Measurements from ENCODE around the gene DSC2. TPM values are rescaled to one million over a fixed set of nuclear protein-coding genes. Genes with fewer than 3 reads are reported as not detected.

The DSC2 gene
- total and polyA plus RNA-seq, 2 of the 8 experiments (the other 6 are each of a cell fraction or from before 2014, with no cell fraction given) = 4.6 to 39.7 TPM

DNA sequence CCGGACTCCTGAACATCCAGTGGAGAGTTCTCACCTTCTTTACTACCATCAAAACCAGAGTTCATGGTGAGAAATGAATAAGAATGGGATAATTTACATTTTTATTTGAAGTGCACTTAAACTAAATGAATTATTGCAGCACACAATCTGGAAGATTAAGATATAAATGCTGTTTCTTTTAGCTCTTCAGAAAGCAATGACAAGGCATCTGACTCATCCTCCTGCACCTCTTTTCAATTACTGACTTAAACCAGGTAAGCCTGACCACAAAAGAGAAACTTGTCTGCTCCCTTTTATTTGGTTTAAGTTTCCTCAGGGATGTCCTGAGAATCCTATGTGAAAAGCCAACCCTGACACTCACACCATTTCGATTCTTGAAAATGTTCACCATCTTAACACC, 720 bp upstream of the DSC2 start:
- Histone ChIP-seq H3K79me2 (ENCODE audit: control insufficient read depth in 1 of 2, insufficient read depth in 2 of 2, low read length in 2 of 2) (peaks cover 3 to 27% of the 10 kb centered on the region in 2 experiments; a peak in 3 of 4 replicates), H2BK20ac (ENCODE audit: low read length) (no peak overlapping the region), H3K18ac (ENCODE audit: extremely low read depth, low read length) (no peak overlapping the region), H3K27me3 (replicated peaks in 1 of 4; ENCODE audit: control insufficient read depth in 3 of 4, extremely low read depth in 1 of 4, insufficient read depth in 3 of 4, low read length in 3 of 4) (no peaks in the 10 kb centered on the region), H3K36me3 (ENCODE audit: control insufficient read depth in 2 of 4, insufficient read depth in 4 of 4, low read length in 3 of 4) (no peaks in the 10 kb centered on the region), H3K4me1 (replicated peaks in 1 of 4; ENCODE audit: control insufficient read depth in 3 of 4, insufficient read depth in 4 of 4, low read length in 3 of 4) (peaks cover 0 to 10% (median 6%) of the 10 kb centered on the region in 4 experiments; a peak in 5 of 7 replicates), H2AK5ac (ENCODE audit: low read depth, low read length) (no peak overlapping the region), H3K9me3 (ENCODE audit: insufficient read depth in 2 of 2, low read depth in 1 of 2, low read length in 1 of 2) (no peaks in the 10 kb centered on the region), H3K79me1 (ENCODE audit: low read depth, low read length) (peaks cover 5% of the 10 kb centered on the region; the same call in 1 of the 2 replicates), H2BK12ac (ENCODE audit: low read depth, low read length) (no peak overlapping the region), H3K4me2 (ENCODE audit: insufficient read depth in 1 of 2, low read depth in 2 of 2, low read length in 2 of 2) (peak overlapping the region; percentile 63 to 74; a peak in 3 of 4 replicates), H3K27ac (ENCODE audit: low read depth, low read length) (no peak overlapping the region), H4K20me1 (replicated peaks in 1 of 2; ENCODE audit: control insufficient read depth in 1 of 2, insufficient read depth in 2 of 2, low read length in 2 of 2) (peaks cover 0 to 2% of the 10 kb centered on the region in 2 experiments), H4K91ac (replicated peaks; ENCODE audit: insufficient read length, low read length) (no peak overlapping the region), H3K56ac (replicated peaks; ENCODE audit: insufficient read length, low read depth, low read length) (no peak overlapping the region), H4K8ac (ENCODE audit: extremely low read depth, insufficient read depth, low read length) (no peak overlapping the region), H3K4ac (replicated peaks; ENCODE audit: insufficient read length, low read depth, low read length) (no peak overlapping the region), H2AFZ (ENCODE audit: low read length) (no peak overlapping the region), H3K14ac (ENCODE audit: insufficient read length) (no peak overlapping the region), H3K23me2 (ENCODE audit: low read depth, low read length) (peaks cover 3% of the 10 kb centered on the region; the same call in 1 of the 2 replicates), H3K9ac (replicated peaks in 1 of 4; ENCODE audit: extremely low read depth in 1 of 4, low read depth in 3 of 4, low read length in 3 of 4) (no peak overlapping the region), H3K23ac (ENCODE audit: insufficient read length) (no peak overlapping the region), H4K5ac (ENCODE audit: insufficient read length, low read depth, low read length) (no peak overlapping the region), H2BK15ac (ENCODE audit: low read length) (no peak overlapping the region), H2BK5ac (ENCODE audit: low read depth, low read length) (no peak overlapping the region), H2BK120ac (replicated peaks; ENCODE audit: low read depth, low read length) (no peak overlapping the region), H3K4me3 (ENCODE audit: extremely low read depth in 1 of 4, insufficient read depth in 2 of 4, low read depth in 3 of 4, low read length in 4 of 4) (peak overlapping the region in 2 of 4 experiments; percentile 76 to 97; a peak in 3 of 8 replicates)
- CTCF ChIA-PET (ENCODE audit: partially characterized antibody) = no interaction called here
- WGBS, 2 experiments (ENCODE audit: extremely low coverage in 1 of 2, insufficient coverage in 1 of 2, insufficient read length in 1 of 2, insufficient replicate concordance in 2 of 2, low coverage in 1 of 2, low lambda C conversion rate in 2 of 2, missing lambda C conversion rate in 1 of 2) = 64% methylated on average over 2 of the region's 2 CpGs; no CpG with 5 or more reads in 1 of the 2 experiments
- DNase-seq (ENCODE audit: low read depth in 1 of 2, low spot score in 2 of 2) (no peak), FAIRE-seq (no peak)
- no peak for TF ChIP-seq KDM5A (IDR thresholded peaks at IDR 0.05; ENCODE audit: low read length)
- TF ChIP-seq FOSL1 (IDR thresholded peaks at IDR 0.05; ENCODE audit: insufficient read depth, low read depth, low read length) = no peak
- POLR2A ChIA-PET (ENCODE audit: partially characterized antibody) = interaction anchor here (1.1 to 2.6 kb wide), 4 partner anchors 11 to 395 kb away, joined by 3 to 13 read pairs (median 5); partner anchors contain the start of gene DSG2

All from H1 (cell line).